ENCODE results near the gene SPOP.
"Not testable (repeated sequence)": the region's sequence is repeated elsewhere in the genome, so short reads cannot be mapped to it uniquely, and the experiment has no call there.

SPOP gene

GRCh38 chr17:49677933-49678847, at the start of gene SPOP:
Gene SPOP (minus strand): TSS chr17:49678097. CDS start chr17:49622810, 55,287 bp downstream.
- peak; percentile 100 for DNase-seq

GRCh38 chr17:49727380-49727779, 49.5 kb upstream of the SPOP start:
- DNase-seq = no peak

- no peak for DNase-seq
These were observed 47.7 kb upstream of the SPOP start for GRCh38 chr17:49725452-49726130.

DNA sequence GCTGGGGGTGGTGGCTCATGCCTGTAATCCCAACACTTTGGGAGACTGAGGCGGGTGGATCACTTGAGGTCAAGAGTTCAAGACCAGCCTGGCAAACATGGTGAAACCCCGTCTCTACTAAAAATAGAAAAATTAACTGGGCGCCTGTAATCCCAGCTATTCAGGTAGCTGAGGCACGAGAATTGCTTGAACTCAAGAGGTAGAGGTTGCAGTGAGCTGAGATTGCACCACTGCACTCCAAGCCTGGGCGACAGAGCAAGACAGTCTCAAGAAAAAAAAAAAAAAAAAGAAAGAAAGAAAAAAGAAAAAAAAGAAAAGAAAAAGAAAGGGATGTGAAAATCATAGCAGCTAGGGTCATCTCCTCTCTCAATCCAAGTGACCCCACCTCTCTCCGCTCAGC, 46.7 kb upstream of the SPOP start:
- not testable (repeated sequence) for DNase-seq

- no peak for DNase-seq
These were observed 45.5 kb upstream of the SPOP start for GRCh38 chr17:49723423-49723822.

- DNase-seq = no peak
These were observed 44.2 kb upstream of the SPOP start for GRCh38 chr17:49722066-49722465.

GRCh38 chr17:49717371-49717861, 39.5 kb upstream of the SPOP start:
- no peak for DNase-seq

DNA sequence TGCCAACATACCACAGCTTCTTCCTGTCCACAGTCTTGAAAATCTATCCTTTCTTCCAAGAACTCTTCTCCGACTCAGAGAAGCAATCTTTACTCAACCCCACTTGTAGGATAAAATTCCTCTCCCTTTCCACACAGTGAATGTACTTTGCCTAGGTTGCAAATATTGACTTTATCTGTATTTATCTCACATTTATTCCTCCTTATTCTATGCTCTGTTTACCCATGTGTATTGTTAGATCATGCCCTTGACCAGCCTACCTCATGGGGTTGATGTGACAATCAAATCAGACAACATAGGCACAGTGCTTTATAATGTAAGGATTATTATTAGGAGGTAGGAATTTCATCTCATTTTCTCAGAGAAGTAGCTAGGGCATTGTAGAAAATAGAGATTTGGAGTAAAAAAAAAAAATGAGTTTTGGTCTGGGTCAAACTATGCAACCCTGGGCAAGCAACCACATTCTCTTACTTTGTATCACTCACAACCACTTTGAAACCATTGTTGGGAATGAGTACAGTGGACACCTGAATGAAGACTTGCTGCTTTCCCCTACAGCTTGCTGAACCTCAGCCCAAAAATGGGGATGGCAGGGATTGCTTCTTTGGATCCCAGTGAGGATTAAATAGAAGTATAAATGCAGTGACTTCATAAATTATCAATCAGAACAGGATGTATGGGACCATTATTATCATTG, 38.9 kb upstream of the SPOP start:
- no peak for DNase-seq

GRCh38 chr17:49715717-49716279, 37.9 kb upstream of the SPOP start:
- DNase-seq = no peak

DNA sequence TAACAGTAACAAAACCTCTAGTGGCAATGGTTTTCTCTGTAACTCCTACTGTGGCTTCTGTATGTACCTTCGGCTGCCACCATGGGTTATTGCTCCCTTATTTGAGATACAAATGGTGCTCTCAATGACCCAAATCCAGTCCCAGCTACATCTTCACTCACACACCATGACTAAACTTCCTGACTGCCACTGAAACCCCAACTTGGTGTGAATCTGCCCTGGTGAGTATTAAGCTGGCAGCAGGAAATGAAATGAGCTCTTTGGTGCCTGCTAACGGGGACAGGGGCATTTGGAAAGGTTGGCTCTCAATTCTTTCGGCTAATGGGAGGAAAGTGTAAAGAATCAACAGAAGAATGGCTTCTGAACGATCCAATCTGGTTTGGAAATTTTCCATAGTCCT, 37.3 kb upstream of the SPOP start:
- DNase-seq = no peak

DNA sequence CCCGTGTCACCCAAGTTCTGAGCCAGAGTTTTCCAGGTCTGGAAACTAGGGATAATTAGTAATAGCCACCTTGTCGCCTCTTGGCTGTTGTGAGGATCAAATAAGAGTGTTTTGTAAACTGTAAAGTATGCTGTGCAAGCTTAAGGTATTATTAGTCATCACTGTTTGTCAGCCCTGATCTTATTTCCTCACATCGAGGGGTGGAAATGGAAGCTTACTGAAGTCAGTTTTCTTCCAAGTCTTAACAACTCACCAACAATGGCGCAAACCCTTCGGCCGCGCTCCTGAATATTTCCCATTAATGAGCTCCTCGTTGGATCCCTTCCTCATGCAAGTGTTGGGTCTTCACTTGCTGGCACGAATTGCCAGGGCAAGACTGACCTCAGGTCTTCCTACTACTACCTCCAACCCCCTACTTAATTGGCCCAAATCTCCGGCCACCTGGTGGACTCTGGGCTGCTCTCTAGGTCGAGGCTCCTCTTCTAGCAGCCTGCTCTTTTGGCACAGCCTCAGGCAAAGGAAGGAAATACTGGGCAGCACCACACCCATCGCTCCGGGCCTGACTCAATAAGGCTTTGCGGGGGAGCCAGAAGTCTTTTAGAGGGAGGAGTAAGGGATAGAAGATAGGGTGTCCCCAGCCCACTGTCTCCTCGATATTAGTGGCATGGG, 30.8 kb upstream of the SPOP start:
- no peak for DNase-seq

- peak; percentile 99 for DNase-seq
These were observed 30.0 kb upstream of the SPOP start, which contains the start of gene SLC35B1 for GRCh38 chr17:49707608-49708514. Gene SLC35B1 (minus strand): TSS chr17:49707964. CDS start chr17:49707833, 131 bp downstream.

GRCh38 chr17:49707246-49707607, 29.3 kb upstream of the SPOP start:
- no peak for DNase-seq

DNA sequence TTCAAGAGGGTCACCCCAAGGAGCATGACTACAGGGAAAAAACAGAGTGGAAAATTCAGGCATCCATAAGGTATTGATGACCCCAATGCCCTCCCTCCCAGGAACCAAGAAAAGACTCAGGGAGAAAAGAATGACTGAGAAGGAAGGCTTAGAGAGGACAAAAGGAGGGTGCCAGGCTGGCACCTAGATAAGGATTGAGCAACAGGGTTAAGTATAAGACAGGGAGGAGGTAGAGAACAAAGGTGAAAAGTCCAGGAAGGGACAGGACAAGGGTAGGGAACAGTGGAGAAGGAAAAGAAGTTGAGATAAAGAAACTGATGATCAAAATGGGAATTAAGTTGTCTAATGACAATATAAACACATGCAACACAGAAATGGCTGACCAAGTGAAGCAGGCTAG, 27.4 kb upstream of the SPOP start:
- no peak for DNase-seq

GRCh38 chr17:49703557-49704277, 25.8 kb upstream of the SPOP start:
- DNase-seq = no peak

GRCh38 chr17:49700960-49701359, 23.1 kb upstream of the SPOP start:
- DNase-seq = no peak

GRCh38 chr17:49699966-49700575, 22.2 kb upstream of the SPOP start:
- no peak for DNase-seq

DNA sequence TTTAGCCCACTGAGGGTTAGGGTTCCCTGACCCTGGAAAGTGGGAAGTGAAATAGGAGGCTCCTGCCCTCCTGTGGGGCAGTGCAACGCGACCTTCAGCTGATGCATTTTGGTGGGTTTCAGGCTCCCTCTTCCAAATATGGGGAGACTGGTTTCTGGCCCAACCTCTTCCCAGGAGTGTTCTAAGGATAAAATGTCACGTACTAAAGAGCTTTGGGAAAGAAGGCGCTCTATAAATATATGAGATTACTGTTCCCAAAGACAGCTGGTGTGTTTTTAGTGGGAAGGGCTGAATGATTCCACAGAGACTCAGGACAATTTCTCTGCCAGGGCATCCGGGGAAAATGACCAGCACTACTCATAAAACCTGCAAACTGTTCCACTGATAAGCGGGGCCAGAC, 20.1 kb upstream of the SPOP start:
- DNase-seq = no peak

DNA sequence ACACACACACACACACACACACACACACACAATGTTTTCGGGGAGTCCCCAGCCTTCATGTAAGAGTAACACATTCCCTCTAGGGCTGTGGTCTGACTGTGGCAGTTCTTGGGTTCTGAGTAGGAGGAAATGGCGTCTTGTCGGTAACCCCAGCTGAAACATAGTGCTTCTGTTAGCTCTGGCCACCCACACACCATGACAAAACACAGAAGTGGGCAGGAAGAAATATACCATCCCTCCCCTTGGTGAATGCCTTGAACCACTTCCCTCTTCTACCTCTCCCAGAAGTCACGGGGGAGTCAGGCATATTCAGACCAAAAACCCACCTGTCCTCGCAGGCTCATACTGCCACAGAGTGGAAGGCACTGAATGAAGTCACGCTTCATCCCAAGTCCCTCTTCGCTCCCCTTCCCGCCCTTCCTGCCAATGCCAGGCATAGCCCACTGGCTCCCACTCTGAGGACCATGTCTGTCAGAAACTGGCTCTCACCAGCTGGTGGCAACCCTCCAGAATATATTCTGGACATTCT, 18.4 kb upstream of the SPOP start:
- DNase-seq = no peak

DNA sequence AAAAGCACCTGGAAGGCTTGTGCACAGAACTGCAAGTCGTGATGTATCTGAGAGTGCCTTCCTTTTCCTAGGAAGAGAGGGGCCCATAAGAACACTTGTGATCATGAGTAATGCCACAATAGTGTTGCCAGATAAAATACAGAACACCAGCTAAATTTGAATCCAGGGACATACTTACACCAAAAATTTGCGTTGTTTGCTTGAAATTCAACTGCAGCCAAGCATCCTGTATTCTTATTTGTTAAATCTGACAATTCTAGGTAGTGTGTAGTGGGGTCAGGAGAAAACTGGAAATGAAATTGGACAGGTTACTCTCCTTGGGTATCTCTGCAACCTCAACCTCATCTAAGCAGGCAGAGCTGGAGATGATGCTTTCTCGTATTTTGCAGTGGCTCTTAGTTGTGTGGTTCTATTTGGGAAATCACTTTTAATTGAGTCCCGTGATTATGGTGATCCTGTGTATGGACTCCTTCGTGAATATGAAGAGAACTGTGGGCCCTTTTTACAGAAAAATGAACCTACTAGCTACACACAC, 17.9 kb upstream of the SPOP start:
- no peak for DNase-seq

Data from fibroblast of skin of right quadriceps (primary cell).